ENCODE measurements around the gene SLC7A1. TPM values are rescaled to one million over a fixed set of nuclear protein-coding genes. Genes with fewer than 3 reads are reported as not detected.

The SLC7A1 gene
- total and polyA plus RNA-seq, 4 donors: 0.90 to 22.6 (median 1.4) TPM

DNA sequence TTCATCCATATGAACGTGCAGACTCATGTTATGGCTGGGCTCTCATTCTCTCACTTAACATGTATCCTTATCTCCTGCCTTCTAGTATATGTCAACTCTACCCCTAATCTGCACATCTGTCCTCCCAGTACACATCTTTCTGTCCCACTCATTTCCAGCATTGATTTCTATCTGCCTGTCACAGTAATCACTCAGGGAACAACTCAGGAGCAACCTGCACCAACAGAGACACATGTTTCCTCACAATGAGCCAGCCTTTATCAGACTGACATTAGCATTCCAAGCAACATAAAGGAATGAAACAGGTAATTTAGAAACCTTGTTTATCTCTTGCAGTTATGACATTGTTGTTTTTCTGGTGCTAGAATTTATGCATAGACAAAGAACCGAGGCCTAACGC lies 17.6 kb upstream of the SLC7A1 start:
- Histone ChIP-seq H3K4me3 (ENCODE audit: low read depth in 1 of 3, low read length in 3 of 3) (no peak overlapping the region), H3K9ac (ENCODE audit: low read depth in 1 of 2, low read length in 2 of 2) (no peak overlapping the region), H3K36me3 (ENCODE audit: control insufficient read depth in 4 of 4, insufficient read depth in 3 of 4, low read depth in 1 of 4, low read length in 3 of 4) (no peaks in the 10 kb centered on the region), H3K9me3 (ENCODE audit: control insufficient read depth in 4 of 4, low read length in 3 of 4) (no peaks in the 10 kb centered on the region), H3K4me1 (ENCODE audit: control insufficient read depth in 4 of 4, insufficient read depth in 4 of 4, low read length in 3 of 4) (no peaks in the 10 kb centered on the region), H3K27me3 (ENCODE audit: control insufficient read depth in 4 of 4, insufficient read depth in 4 of 4, low read length in 3 of 4) (peaks cover 0 to 2% (median 0%) of the 10 kb centered on the region in 4 donors), H3K27ac (ENCODE audit: low read depth in 1 of 2, low read length in 2 of 2) (no peak overlapping the region)
- DNase-seq (ENCODE audit: low spot score): no peak
- TF ChIP-seq EGR1 (IDR thresholded peaks at IDR 0.05; ENCODE audit: low read depth in 2 of 2) (no peak), MAX (IDR thresholded peaks at IDR 0.05) (no peak), RXRA (IDR thresholded peaks at IDR 0.05) (no peak), YY1 (IDR thresholded peaks at IDR 0.05) (no peak), RAD21 (IDR thresholded peaks at IDR 0.05) (no peak), ATF3 (IDR thresholded peaks at IDR 0.05) (no peak), GABPA (IDR thresholded peaks at IDR 0.05 in 1 of 2, conservative IDR thresholded peaks at IDR 0.05 in 1 of 2) (no peak), SP1 (IDR thresholded peaks at IDR 0.05) (no peak), FOXA1 (IDR thresholded peaks at IDR 0.05) (no peak)
- 86% methylated on average over 3 of the region's 3 CpGs for WGBS

DNA sequence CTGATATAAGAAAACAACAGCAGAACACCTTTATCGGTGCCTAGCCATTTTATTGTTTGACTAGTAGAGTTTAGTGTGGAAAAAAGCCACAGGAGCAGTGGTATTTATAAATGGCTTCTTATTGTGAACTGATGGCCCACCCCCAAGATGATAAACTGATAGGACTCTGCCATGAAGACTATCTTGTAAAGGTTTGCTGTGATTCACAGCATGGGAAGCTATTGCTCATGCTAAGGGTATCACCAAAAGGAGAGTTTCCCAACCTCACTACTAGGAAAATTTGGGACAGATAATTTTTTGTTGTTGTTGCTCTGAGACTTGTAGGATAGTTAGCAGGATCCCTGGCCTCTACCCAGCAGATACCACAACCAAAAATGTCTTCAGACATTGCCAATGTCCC lies 12.0 kb upstream of the SLC7A1 start:
- no peaks in the 10 kb centered on the region for H3K36me3 ChIP-seq (ENCODE audit: control insufficient read depth in 4 of 4, insufficient read depth in 3 of 4, low read depth in 1 of 4, low read length in 3 of 4)
- H3K27me3 ChIP-seq (ENCODE audit: control insufficient read depth in 4 of 4, insufficient read depth in 4 of 4, low read length in 3 of 4): peaks cover 0 to 5% (median 2%) of the 10 kb centered on the region in 4 donors
- no peak overlapping the region for H3K27ac ChIP-seq (ENCODE audit: low read depth in 1 of 2, low read length in 2 of 2)
- no peaks in the 10 kb centered on the region for H3K9me3 ChIP-seq (ENCODE audit: control insufficient read depth in 4 of 4, low read length in 3 of 4)
- H3K4me3 ChIP-seq (ENCODE audit: low read depth in 1 of 3, low read length in 3 of 3): no peak overlapping the region
- H3K4me1 ChIP-seq (ENCODE audit: control insufficient read depth in 4 of 4, insufficient read depth in 4 of 4, low read length in 3 of 4): no peaks in the 10 kb centered on the region
- no peak overlapping the region for H3K9ac ChIP-seq (ENCODE audit: low read depth in 1 of 2, low read length in 2 of 2)
- DNase-seq (ENCODE audit: low spot score): no peak
- 89% methylated on average over 1 of the region's 1 CpG for WGBS
- TF ChIP-seq SP1 (IDR thresholded peaks at IDR 0.05): no peak
- TF ChIP-seq JUND (IDR thresholded peaks at IDR 0.05): no peak
- no peak for TF ChIP-seq GABPA (IDR thresholded peaks at IDR 0.05 in 1 of 2, conservative IDR thresholded peaks at IDR 0.05 in 1 of 2)
- TF ChIP-seq FOXA1 (IDR thresholded peaks at IDR 0.05): no peak

DNA sequence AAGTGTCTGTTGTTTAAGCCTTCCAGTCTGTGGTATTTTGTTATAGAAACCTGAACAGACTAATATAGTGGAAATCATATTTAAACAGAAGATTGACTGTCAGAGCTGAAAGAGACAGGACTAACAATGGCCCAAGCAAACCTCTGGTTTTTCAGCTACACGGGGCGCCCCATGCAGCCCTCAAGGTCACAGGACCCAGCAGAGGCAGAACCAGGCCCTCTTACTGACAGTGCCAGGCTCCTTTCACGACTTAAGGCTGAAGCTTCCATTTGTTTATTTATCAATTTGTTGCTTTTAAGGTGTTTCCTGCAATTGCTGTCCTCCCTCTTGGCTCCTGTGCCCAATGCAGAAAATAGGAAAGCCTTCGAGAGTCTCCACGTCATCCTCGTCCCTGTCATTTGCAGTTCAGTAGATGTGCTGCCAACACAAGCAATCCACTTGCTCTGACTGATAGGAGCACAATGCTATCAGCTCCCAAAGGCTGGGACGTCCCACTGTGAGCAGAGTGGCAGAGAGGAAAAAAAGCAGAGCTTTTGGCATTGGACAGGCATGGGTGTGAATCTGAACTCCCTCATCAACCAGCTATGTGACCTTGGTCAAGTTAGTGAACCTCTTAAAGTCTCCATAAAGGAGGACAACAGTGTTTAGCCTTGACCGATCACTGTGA lies 10.5 kb upstream of the SLC7A1 start:
- Histone ChIP-seq H3K36me3 (ENCODE audit: control insufficient read depth in 4 of 4, insufficient read depth in 3 of 4, low read depth in 1 of 4, low read length in 3 of 4) (no peaks in the 10 kb centered on the region), H3K4me1 (ENCODE audit: control insufficient read depth in 4 of 4, insufficient read depth in 4 of 4, low read length in 3 of 4) (no peaks in the 10 kb centered on the region), H3K4me3 (ENCODE audit: low read depth in 1 of 3, low read length in 3 of 3) (no peak overlapping the region), H3K9ac (ENCODE audit: low read depth in 1 of 2, low read length in 2 of 2) (no peak overlapping the region), H3K27me3 (ENCODE audit: control insufficient read depth in 4 of 4, insufficient read depth in 4 of 4, low read length in 3 of 4) (peaks cover 0 to 5% (median 2%) of the 10 kb centered on the region in 4 donors), H3K27ac (ENCODE audit: low read depth in 1 of 2, low read length in 2 of 2) (no peak overlapping the region), H3K9me3 (ENCODE audit: control insufficient read depth in 4 of 4, low read length in 3 of 4) (no peaks in the 10 kb centered on the region)
- TF ChIP-seq RXRA (IDR thresholded peaks at IDR 0.05) (no peak), EGR1 (IDR thresholded peaks at IDR 0.05; ENCODE audit: low read depth in 2 of 2) (no peak), GABPA (IDR thresholded peaks at IDR 0.05 in 1 of 2, conservative IDR thresholded peaks at IDR 0.05 in 1 of 2) (no peak), TAF1 (conservative IDR thresholded peaks at IDR 0.05) (no peak), ZBTB33 (IDR thresholded peaks at IDR 0.05) (no peak), JUND (IDR thresholded peaks at IDR 0.05) (no peak), RAD21 (IDR thresholded peaks at IDR 0.05) (no peak), NR2F2 (IDR thresholded peaks at IDR 0.05) (no peak), FOXA2 (IDR thresholded peaks at IDR 0.05) (no peak), ATF3 (IDR thresholded peaks at IDR 0.05) (no peak), FOXA1 (IDR thresholded peaks at IDR 0.05) (no peak), YY1 (IDR thresholded peaks at IDR 0.05) (no peak), SP1 (IDR thresholded peaks at IDR 0.05) (no peak), HNF4A (conservative IDR thresholded peaks at IDR 0.05) (no peak), MAX (IDR thresholded peaks at IDR 0.05) (no peak), HNF4G (IDR thresholded peaks at IDR 0.05) (no peak)
- TF ChIP-seq, protein P1, sequence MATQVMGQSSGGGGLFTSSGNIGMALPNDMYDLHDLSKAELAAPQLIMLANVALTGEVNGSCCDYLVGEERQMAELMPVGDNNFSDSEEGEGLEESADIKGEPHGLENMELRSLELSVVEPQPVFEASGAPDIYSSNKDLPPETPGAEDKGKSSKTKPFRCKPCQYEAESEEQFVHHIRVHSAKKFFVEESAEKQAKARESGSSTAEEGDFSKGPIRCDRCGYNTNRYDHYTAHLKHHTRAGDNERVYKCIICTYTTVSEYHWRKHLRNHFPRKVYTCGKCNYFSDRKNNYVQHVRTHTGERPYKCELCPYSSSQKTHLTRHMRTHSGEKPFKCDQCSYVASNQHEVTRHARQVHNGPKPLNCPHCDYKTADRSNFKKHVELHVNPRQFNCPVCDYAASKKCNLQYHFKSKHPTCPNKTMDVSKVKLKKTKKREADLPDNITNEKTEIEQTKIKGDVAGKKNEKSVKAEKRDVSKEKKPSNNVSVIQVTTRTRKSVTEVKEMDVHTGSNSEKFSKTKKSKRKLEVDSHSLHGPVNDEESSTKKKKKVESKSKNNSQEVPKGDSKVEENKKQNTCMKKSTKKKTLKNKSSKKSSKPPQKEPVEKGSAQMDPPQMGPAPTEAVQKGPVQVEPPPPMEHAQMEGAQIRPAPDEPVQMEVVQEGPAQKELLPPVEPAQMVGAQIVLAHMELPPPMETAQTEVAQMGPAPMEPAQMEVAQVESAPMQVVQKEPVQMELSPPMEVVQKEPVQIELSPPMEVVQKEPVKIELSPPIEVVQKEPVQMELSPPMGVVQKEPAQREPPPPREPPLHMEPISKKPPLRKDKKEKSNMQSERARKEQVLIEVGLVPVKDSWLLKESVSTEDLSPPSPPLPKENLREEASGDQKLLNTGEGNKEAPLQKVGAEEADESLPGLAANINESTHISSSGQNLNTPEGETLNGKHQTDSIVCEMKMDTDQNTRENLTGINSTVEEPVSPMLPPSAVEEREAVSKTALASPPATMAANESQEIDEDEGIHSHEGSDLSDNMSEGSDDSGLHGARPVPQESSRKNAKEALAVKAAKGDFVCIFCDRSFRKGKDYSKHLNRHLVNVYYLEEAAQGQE (IDR thresholded peaks at IDR 0.05): no peak
- TF ChIP-seq, protein P2, sequence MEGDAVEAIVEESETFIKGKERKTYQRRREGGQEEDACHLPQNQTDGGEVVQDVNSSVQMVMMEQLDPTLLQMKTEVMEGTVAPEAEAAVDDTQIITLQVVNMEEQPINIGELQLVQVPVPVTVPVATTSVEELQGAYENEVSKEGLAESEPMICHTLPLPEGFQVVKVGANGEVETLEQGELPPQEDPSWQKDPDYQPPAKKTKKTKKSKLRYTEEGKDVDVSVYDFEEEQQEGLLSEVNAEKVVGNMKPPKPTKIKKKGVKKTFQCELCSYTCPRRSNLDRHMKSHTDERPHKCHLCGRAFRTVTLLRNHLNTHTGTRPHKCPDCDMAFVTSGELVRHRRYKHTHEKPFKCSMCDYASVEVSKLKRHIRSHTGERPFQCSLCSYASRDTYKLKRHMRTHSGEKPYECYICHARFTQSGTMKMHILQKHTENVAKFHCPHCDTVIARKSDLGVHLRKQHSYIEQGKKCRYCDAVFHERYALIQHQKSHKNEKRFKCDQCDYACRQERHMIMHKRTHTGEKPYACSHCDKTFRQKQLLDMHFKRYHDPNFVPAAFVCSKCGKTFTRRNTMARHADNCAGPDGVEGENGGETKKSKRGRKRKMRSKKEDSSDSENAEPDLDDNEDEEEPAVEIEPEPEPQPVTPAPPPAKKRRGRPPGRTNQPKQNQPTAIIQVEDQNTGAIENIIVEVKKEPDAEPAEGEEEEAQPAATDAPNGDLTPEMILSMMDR (IDR thresholded peaks at IDR 0.05; ENCODE audit: low read depth, low read length, missing input control): no peak
- no peak for DNase-seq (ENCODE audit: low spot score)
- 71% methylated on average over 8 of the region's 8 CpGs for WGBS
